ENCODE measurements around the gene STAT3. TPM values are rescaled to one million over a fixed set of nuclear protein-coding genes. Genes with fewer than 3 reads are reported as not detected.
"Not testable (repeated sequence)": the region's sequence is repeated elsewhere in the genome, so short reads cannot be mapped to it uniquely, and the experiment has no call there.

The STAT3 gene
- total and polyA plus RNA-seq, 2 of the 13 experiments (the other 11 are each of a cell fraction or from before 2014, with no cell fraction given): 61.8 to 62.4 TPM

DNA sequence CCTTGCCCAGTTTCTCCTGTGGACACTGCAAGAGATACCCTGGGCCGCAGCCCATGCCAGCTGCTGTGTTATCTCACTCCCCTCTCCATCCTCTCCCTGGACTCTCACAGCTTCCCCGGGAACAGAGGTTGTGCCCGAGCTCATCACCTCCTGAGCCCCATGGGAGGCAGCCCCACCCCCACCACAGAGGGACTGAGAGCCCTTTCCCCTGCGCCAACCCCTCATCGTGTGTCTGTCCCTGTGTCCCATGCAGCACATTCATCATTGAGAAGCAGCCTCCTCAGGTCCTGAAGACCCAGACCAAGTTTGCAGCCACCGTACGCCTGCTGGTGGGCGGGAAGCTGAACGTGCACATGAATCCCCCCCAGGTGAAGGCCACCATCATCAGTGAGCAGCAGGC lies 87.2 kb downstream of the STAT3 start:
- H3K9me3 ChIP-seq (ENCODE audit: low read length): no peaks in the 10 kb centered on the region
- H3K9ac ChIP-seq (ENCODE audit: insufficient read depth, low read depth, low read length): no peak overlapping the region
- no peaks in the 10 kb centered on the region for H4K20me1 ChIP-seq (ENCODE audit: insufficient read depth, low read length)
- no peak overlapping the region for H3K4me2 ChIP-seq (ENCODE audit: low read depth, low read length)
- no peaks in the 10 kb centered on the region for H3K36me3 ChIP-seq (replicated peaks in 1 of 2; ENCODE audit: control insufficient read depth in 1 of 2, insufficient read depth in 2 of 2, low read length in 2 of 2)
- POLR2A ChIA-PET: no interaction called here
- 90% methylated on average over 9 of the region's 9 CpGs for WGBS (ENCODE audit: low lambda C conversion rate)
- CTCF ChIA-PET (ENCODE audit: low intra/inter-chr PET ratio, low total read pairs): no interaction called here
- no peaks in the 10 kb centered on the region for H3K27me3 ChIP-seq (ENCODE audit: control insufficient read depth in 1 of 2, insufficient read depth in 2 of 2, low read length in 2 of 2)
- DNase-seq (ENCODE audit: low spot score) (no peak), ATAC-seq (no peak), FAIRE-seq (no peak)
- H3K79me2 ChIP-seq (ENCODE audit: insufficient read depth, low read length): no peaks in the 10 kb centered on the region
- peaks cover 32% of the 10 kb centered on the region for H3K4me1 ChIP-seq (ENCODE audit: insufficient read depth, low read length)
- in situ Hi-C loops (cut with HindIII; ENCODE audit: extremely low pct_ligation_motif_present, low pct_unique_long_range_greater_than_20kb): no loop called here
- no TSS peak for BruUV-seq (replicated peaks)
- intact Hi-C loops (cut with micrococcal nuclease; ENCODE audit: unreplicated experiment): no loop called here
- H3K27ac ChIP-seq (ENCODE audit: extremely low read length, insufficient read depth, low read length): no peak overlapping the region
- no peak for TF ChIP-seq ZNF709 (CRISPR knock-in tag; IDR thresholded peaks at IDR 0.05)
- TF ChIP-seq, protein P1, sequence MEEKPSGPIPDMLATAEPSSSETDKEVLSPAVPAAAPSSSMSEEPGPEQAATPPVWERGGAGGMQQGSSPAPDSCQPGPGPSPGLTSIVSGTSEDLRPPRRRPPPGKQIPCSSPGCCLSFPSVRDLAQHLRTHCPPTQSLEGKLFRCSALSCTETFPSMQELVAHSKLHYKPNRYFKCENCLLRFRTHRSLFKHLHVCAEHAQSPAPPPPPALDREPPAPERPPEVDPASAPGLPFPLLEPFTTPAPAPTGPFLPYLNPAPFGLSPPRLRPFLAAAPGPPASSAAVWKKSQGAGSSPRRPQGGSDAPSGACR (CRISPR knock-in tag; IDR thresholded peaks at IDR 0.05): no peak
- TF ChIP-seq, protein P2, sequence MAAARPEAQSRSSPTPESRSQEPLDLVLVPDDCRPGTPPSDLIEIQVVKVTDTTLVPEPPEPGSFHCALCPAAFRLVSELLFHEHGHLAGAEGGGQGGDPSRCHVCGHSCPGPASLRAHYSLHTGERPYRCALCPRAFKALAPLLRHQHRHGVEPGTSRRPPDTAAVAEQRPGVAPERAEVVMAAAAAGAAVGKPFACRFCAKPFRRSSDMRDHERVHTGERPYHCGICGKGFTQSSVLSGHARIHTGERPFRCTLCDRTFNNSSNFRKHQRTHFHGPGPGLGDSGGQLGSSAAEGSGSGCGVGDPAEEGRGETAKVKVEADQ (CRISPR knock-in tag; IDR thresholded peaks at IDR 0.05; ENCODE audit: borderline replicate concordance): no peak
- TF ChIP-seq ZNF225 (CRISPR knock-in tag; IDR thresholded peaks at IDR 0.05): no peak
- TF ChIP-seq SP4 (CRISPR knock-in tag; IDR thresholded peaks at IDR 0.05): no peak
- TF ChIP-seq, protein P3, sequence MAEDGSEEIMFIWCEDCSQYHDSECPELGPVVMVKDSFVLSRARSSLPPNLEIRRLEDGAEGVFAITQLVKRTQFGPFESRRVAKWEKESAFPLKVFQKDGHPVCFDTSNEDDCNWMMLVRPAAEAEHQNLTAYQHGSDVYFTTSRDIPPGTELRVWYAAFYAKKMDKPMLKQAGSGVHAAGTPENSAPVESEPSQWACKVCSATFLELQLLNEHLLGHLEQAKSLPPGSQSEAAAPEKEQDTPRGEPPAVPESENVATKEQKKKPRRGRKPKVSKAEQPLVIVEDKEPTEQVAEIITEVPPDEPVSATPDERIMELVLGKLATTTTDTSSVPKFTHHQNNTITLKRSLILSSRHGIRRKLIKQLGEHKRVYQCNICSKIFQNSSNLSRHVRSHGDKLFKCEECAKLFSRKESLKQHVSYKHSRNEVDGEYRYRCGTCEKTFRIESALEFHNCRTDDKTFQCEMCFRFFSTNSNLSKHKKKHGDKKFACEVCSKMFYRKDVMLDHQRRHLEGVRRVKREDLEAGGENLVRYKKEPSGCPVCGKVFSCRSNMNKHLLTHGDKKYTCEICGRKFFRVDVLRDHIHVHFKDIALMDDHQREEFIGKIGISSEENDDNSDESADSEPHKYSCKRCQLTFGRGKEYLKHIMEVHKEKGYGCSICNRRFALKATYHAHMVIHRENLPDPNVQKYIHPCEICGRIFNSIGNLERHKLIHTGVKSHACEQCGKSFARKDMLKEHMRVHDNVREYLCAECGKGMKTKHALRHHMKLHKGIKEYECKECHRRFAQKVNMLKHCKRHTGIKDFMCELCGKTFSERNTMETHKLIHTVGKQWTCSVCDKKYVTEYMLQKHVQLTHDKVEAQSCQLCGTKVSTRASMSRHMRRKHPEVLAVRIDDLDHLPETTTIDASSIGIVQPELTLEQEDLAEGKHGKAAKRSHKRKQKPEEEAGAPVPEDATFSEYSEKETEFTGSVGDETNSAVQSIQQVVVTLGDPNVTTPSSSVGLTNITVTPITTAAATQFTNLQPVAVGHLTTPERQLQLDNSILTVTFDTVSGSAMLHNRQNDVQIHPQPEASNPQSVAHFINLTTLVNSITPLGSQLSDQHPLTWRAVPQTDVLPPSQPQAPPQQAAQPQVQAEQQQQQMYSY (CRISPR knock-in tag; IDR thresholded peaks at IDR 0.05): no peak
- TF ChIP-seq NBN (conservative IDR thresholded peaks at IDR 0.05): no peak
- no peak for TF ChIP-seq U2AF2 (IDR thresholded peaks at IDR 0.05; ENCODE audit: low read depth, low read length)
- no peak for TF ChIP-seq ZNF235 (CRISPR knock-in tag; IDR thresholded peaks at IDR 0.05; ENCODE audit: borderline replicate concordance)
- TF ChIP-seq ZNF761 (CRISPR knock-in tag; conservative IDR thresholded peaks at IDR 0.05): no peak
- H2AFZ ChIP-seq (ENCODE audit: low read length): no peak overlapping the region
- no peak overlapping the region for H3K4me3 ChIP-seq (replicated peaks in 1 of 3; ENCODE audit: insufficient read depth in 1 of 3, low read depth in 2 of 3, low read length in 3 of 3)

DNA sequence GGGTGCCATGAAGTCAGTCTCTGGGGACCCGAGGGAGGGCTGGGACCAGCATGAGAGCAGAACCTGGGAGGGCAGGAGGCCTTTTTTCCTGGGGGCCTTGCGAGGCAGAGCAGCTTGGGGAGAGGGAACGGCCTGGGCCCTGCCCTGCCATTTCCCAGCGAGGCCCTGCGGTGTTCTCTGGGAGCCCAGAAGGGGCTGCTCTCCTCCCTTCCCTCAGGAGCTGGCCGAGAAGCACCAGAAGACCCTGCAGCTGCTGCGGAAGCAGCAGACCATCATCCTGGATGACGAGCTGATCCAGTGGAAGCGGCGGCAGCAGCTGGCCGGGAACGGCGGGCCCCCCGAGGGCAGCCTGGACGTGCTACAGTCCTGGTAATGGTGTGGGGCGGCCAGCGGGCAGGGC lies 88.3 kb downstream of the STAT3 start:
- H3K9me3 ChIP-seq (ENCODE audit: low read length); H3K4me2 ChIP-seq (ENCODE audit: low read depth, low read length); BruUV-seq (replicated peaks); intact Hi-C loops (cut with micrococcal nuclease; ENCODE audit: unreplicated experiment); H3K36me3 ChIP-seq (replicated peaks in 1 of 2; ENCODE audit: control insufficient read depth in 1 of 2, insufficient read depth in 2 of 2, low read length in 2 of 2); CTCF ChIA-PET (ENCODE audit: low intra/inter-chr PET ratio, low total read pairs); in situ Hi-C loops (cut with HindIII; ENCODE audit: extremely low pct_ligation_motif_present, low pct_unique_long_range_greater_than_20kb); H3K4me3 ChIP-seq (replicated peaks in 1 of 3; ENCODE audit: insufficient read depth in 1 of 3, low read depth in 2 of 3, low read length in 3 of 3); FAIRE-seq; H4K20me1 ChIP-seq (ENCODE audit: insufficient read depth, low read length); DNase-seq (ENCODE audit: low spot score); H3K27me3 ChIP-seq (ENCODE audit: control insufficient read depth in 1 of 2, insufficient read depth in 2 of 2, low read length in 2 of 2); ATAC-seq; H3K27ac ChIP-seq (ENCODE audit: extremely low read length, insufficient read depth, low read length); H3K79me2 ChIP-seq (ENCODE audit: insufficient read depth, low read length); H2AFZ ChIP-seq (ENCODE audit: low read length); H3K9ac ChIP-seq (ENCODE audit: insufficient read depth, low read depth, low read length): not testable (repeated sequence)
- H3K4me1 ChIP-seq (ENCODE audit: insufficient read depth, low read length): peaks cover 24% of the 10 kb centered on the region
- POLR2A ChIA-PET: interaction anchor here (0.7 kb wide), 1 partner anchor 12 kb away, joined by 4 read pairs; no protein-coding TSS in a partner anchor
- WGBS (ENCODE audit: low lambda C conversion rate): no CpG with 5 or more reads among the region's 17 CpGs
